ENCODE data around the gene PNO1.

DNA sequence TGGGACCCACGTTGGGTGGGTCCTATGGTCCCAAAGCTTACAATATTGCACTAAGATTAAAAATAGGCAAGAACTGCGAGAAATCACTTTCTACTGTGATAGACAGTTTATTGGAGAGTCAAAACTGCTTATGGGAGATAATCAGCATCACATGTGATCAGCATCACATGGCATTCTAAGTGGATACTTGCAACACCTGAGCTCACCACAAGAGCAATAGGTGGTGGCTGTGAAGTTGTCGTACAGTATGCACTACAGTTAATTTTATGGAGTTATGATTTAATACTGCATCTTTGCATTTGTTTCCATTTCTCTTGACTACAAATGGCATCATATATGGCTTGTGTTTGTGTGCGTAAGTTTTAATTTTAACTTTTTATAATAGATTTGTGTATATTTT lies 11.6 kb downstream of the PNO1 start:
- TF ChIP-seq, protein P1, sequence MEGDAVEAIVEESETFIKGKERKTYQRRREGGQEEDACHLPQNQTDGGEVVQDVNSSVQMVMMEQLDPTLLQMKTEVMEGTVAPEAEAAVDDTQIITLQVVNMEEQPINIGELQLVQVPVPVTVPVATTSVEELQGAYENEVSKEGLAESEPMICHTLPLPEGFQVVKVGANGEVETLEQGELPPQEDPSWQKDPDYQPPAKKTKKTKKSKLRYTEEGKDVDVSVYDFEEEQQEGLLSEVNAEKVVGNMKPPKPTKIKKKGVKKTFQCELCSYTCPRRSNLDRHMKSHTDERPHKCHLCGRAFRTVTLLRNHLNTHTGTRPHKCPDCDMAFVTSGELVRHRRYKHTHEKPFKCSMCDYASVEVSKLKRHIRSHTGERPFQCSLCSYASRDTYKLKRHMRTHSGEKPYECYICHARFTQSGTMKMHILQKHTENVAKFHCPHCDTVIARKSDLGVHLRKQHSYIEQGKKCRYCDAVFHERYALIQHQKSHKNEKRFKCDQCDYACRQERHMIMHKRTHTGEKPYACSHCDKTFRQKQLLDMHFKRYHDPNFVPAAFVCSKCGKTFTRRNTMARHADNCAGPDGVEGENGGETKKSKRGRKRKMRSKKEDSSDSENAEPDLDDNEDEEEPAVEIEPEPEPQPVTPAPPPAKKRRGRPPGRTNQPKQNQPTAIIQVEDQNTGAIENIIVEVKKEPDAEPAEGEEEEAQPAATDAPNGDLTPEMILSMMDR (IDR thresholded peaks at IDR 0.05 in 4 of 5, conservative IDR thresholded peaks at IDR 0.05 in 1 of 5) = no peak
- TF ChIP-seq POLR2A (IDR thresholded peaks at IDR 0.05) = no peak
